HepG2 (cell line): Measurements from ENCODE around the gene NPPC. TPM values are rescaled to one million over a fixed set of nuclear protein-coding genes. Genes with fewer than 3 reads are reported as not detected.

Experiments used
- ATAC-seq: fragments of 200-7000 bp; cut with Tn5 transposase; 3 replicates; pipeline ENCODE4 v1.9.1; 2020; ENCODE audit warnings: mild to moderate bottlenecking, moderate library complexity
- BruUV-seq: library from RNA; stranded (reverse); fragments of 400-500 nt; replicated peaks from 2 replicates; lab custom pipeline; 2021; lab: Mats Ljungman, UMichigan
- CTCF ChIA-PET: fragments of 300-600 bp; formaldehyde crosslinking; extraction: SDS; loops from one replicate; lab custom pipeline; 2021; ENCODE audit warnings: low total read pairs, inconsistent platforms, low intra/inter-chr PET ratio; lab: Yijun Ruan, JAX
- POLR2A ChIA-PET: fragments of 350-600 bp; sonication (Branson Sonifier 250); formaldehyde crosslinking; loops from one replicate; lab custom pipeline; 2020; ENCODE audit warnings: antibody characterized with exemption, inconsistent platforms; lab: Yijun Ruan, JAX
- DNase-seq: peaks from one replicate; pipeline ENCODE4 v3.0.0-alpha.2; 2015; ENCODE audit warnings: low spot score
- FAIRE-seq: peaks from 3 replicates; lab custom pipeline; 2011; peaks lifted over from hg19 to GRCh38; lab: Jason Lieb, UNC
- H2AFZ ChIP-seq: one replicate; pipeline ENCODE4 v1.6.1; 2011; ENCODE audit warnings: low read length, inconsistent platforms
- H3K27ac ChIP-seq: fragments of 300-600 bp; 3 replicates; pipeline ENCODE4 v1.8.0; 2011; ENCODE audit warnings: mixed run types, mild to moderate bottlenecking, mixed read lengths, low read length, inconsistent platforms; ENCODE audit not compliant: insufficient read depth; ENCODE audit errors: extremely low read length
- H3K27me3 ChIP-seq, 2 experiments: fragments of 200-600 bp in 1 of 2; 2 replicates in 1 of 2; 3 replicates in 1 of 2; pipeline versions ENCODE4 v1.6.0 to v1.8.0; 2011; ENCODE audit warnings: low read length in 2 of 2, mild to moderate bottlenecking in 2 of 2, moderate library complexity in 2 of 2, inconsistent platforms in 1 of 2; ENCODE audit not compliant: insufficient read depth in 2 of 2, control insufficient read depth in 1 of 2
- H3K36me3 ChIP-seq, 2 experiments: fragments of 200-600 bp in 1 of 2; replicated peaks in 1 of 2; 2 replicates in 1 of 2; 3 replicates in 1 of 2; pipeline versions ENCODE4 v1.5.1 to v1.8.0; 2011; ENCODE audit warnings: low read length in 2 of 2, inconsistent platforms in 1 of 2; ENCODE audit not compliant: insufficient read depth in 2 of 2, control insufficient read depth in 1 of 2
- H3K4me1 ChIP-seq: 2 replicates; pipeline ENCODE4 v1.5.1; 2012; ENCODE audit warnings: low read length, inconsistent platforms; ENCODE audit not compliant: insufficient read depth
- H3K4me2 ChIP-seq: 2 replicates; pipeline ENCODE4 v1.6.0; 2011; ENCODE audit warnings: low read depth, low read length, inconsistent platforms
- H3K4me3 ChIP-seq, 3 experiments: fragments of 200-600 bp in 1 of 3; sonication (generic), shearing (Covaris generic) in 1 of 3; replicated peaks in 1 of 3; 2 replicates each; pipeline ENCODE4 v1.5.1; 2011 to 2016; ENCODE audit warnings: low read length in 3 of 3, inconsistent platforms in 2 of 3, low read depth in 2 of 3, mild to moderate bottlenecking in 2 of 3, control low read depth in 1 of 3, mixed read lengths in 1 of 3; ENCODE audit not compliant: insufficient read depth in 1 of 3
- H3K79me2 ChIP-seq: one replicate; pipeline ENCODE4 v1.6.1; 2011; ENCODE audit warnings: low read length, inconsistent platforms; ENCODE audit not compliant: insufficient read depth
- H3K9ac ChIP-seq: 2 replicates; pipeline ENCODE4 v1.6.0; 2011; ENCODE audit warnings: mild to moderate bottlenecking, low read depth, low read length, inconsistent platforms; ENCODE audit not compliant: insufficient read depth
- H3K9me3 ChIP-seq: 2 replicates; pipeline ENCODE4 v1.5.1; 2012; ENCODE audit warnings: mild to moderate bottlenecking, low read length
- H4K20me1 ChIP-seq: 2 replicates; pipeline ENCODE4 v1.6.0; 2011; ENCODE audit warnings: inconsistent platforms, mild to moderate bottlenecking, low read length, moderate library complexity; ENCODE audit not compliant: insufficient read depth
- CBX1 ChIP-seq: IDR thresholded peaks from one replicate; pipeline ENCODE4 v1.6.1; 2016; ENCODE audit warnings: antibody characterized with exemption, low read depth
- CEBPB ChIP-seq: IDR thresholded peaks from 2 replicates; pipeline ENCODE4 v1.6.1; 2011; ENCODE audit warnings: low read depth, low read length, improper control_type of control experiment, borderline replicate concordance
- KDM1A ChIP-seq: IDR thresholded peaks from 2 replicates; pipeline ENCODE4 v1.6.1; 2016; ENCODE audit warnings: missing compliant biosample characterization
- NAIF1 ChIP-seq: sonication (generic); formaldehyde crosslinking; IDR thresholded peaks from 2 replicates; pipeline ENCODE4 v1.5.0; 2020; ENCODE audit warnings: mild to moderate bottlenecking, missing genetic modification reagents, borderline replicate concordance
- NCOA2 ChIP-seq: sonication (generic); formaldehyde crosslinking; IDR thresholded peaks from 2 replicates; pipeline ENCODE4 v1.8.0; 2022; ENCODE audit warnings: inconsistent platforms
- RXRB ChIP-seq: IDR thresholded peaks from 2 replicates; pipeline ENCODE4 v1.6.1; 2016; ENCODE audit warnings: borderline replicate concordance, missing genetic modification reagents, missing compliant biosample characterization
- WGBS: methylation state at CpG from one replicate; pipeline ENCODE4 v1.1.6; 2017; ENCODE audit warnings: low lambda C conversion rate; 5-methylcytosine and 5-hydroxymethylcytosine counted together
- in situ Hi-C: cut with HindIII; loops from 2 replicates; pipeline ENCODE4 v1.10.0; 2017; ENCODE audit warnings: low pct_unique_long_range_greater_than_20kb; ENCODE audit not compliant: extremely low pct_ligation_motif_present
- intact Hi-C: fragments of 100-400 bp; cut with micrococcal nuclease; formaldehyde crosslinking; loops from one replicate; pipeline ENCODE4 v1.10.0; 2022; ENCODE audit not compliant: unreplicated experiment
- polyA plus RNA-seq, 8 experiments: library from polyadenylated mRNA; depleted of rRNA in 3 of 8; stranded (reverse) in 7 of 8; unstranded in 1 of 8; fragments of >200 nt; fragmentation: Illumina TruSeq in 4 of 8; extraction: Trizol in 4 of 8; gene quantifications; 2 replicates each; pipeline versions ENCODE4 v1.2.1 to v1.2.3, GENCODE V29; 2011 to 2016; ENCODE audit warnings: low read depth in 4 of 8, missing spikeins in 1 of 8, mixed read lengths in 1 of 8; ENCODE audit not compliant: insufficient read depth in 1 of 8
- total RNA-seq, 5 experiments: library from RNA; depleted of rRNA; stranded (reverse); fragments of >200 nt; fragmentation: Illumina TruSeq; extraction: Trizol; gene quantifications; 2 replicates each; pipeline ENCODE4 v1.2.3, GENCODE V29; 2016; ENCODE audit warnings: low read depth in 1 of 5
- TF ChIP-seq, protein P1 (sequence below): sonication (generic); formaldehyde crosslinking; IDR thresholded peaks from 2 replicates; pipeline ENCODE4 v1.4.0; 2020; ENCODE audit warnings: missing genetic modification reagents, borderline replicate concordance
- TF ChIP-seq, protein P2 (sequence below): sonication (generic); formaldehyde crosslinking; conservative IDR thresholded peaks from 2 replicates; pipeline ENCODE4 v1.8.1; 2023; ENCODE audit warnings: missing genetic modification reagents
- TF ChIP-seq, protein P3 (sequence below): sonication (generic); IDR thresholded peaks from 2 replicates; pipeline ENCODE4 v1.6.1; 2016; ENCODE audit warnings: low read depth, borderline replicate concordance
- TF ChIP-seq, protein P4 (sequence below): sonication (generic); formaldehyde crosslinking; IDR thresholded peaks from 2 replicates; pipeline ENCODE4 v1.9.0; 2021; ENCODE audit warnings: missing genetic modification reagents, mild to moderate bottlenecking, borderline replicate concordance

NPPC gene
- total and polyA plus RNA-seq, 2 of the 13 experiments (the other 11 are each of a cell fraction or from before 2014, with no cell fraction given) = 0.11 TPM; not detected in 1

DNA sequence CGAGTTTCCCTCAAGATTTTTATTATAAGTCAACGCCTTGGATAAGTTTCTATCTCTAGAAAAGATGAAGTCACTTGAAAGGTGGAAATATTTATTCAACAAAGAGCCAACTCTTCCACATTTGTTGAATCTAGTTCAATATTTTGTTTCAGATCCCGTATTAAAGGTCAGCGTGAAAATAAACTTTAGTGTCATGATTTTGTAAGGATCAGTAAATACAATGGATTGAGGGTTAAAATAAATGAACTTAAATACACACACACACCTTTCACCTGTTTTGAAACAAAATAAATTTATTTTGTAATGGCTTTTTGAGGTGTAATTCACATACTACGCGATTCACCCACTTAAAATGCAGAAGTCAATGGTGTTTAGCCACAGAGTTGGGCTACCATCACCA, 16.0 kb upstream of the NPPC start:
- H3K4me1 ChIP-seq = no peaks in the 10 kb centered on the region
- no peak for DNase-seq
- H3K79me2 ChIP-seq = no peaks in the 10 kb centered on the region
- ChIA-PET POLR2A (no interaction called here), CTCF (no interaction called here)
- no peak overlapping the region for H3K27ac ChIP-seq
- intact Hi-C loops = no loop called here
- no TSS peak for BruUV-seq
- H3K4me2 ChIP-seq = no peak overlapping the region
- H2AFZ ChIP-seq = no peak overlapping the region
- no peak overlapping the region for H3K4me3 ChIP-seq
- H3K27me3 ChIP-seq = peaks cover 5 to 25% of the 10 kb centered on the region in 2 experiments
- H4K20me1 ChIP-seq = no peaks in the 10 kb centered on the region
- no peak for FAIRE-seq
- ATAC-seq = no peak
- 40% methylated on average over 6 of the region's 6 CpGs for WGBS
- TF ChIP-seq, protein P1, sequence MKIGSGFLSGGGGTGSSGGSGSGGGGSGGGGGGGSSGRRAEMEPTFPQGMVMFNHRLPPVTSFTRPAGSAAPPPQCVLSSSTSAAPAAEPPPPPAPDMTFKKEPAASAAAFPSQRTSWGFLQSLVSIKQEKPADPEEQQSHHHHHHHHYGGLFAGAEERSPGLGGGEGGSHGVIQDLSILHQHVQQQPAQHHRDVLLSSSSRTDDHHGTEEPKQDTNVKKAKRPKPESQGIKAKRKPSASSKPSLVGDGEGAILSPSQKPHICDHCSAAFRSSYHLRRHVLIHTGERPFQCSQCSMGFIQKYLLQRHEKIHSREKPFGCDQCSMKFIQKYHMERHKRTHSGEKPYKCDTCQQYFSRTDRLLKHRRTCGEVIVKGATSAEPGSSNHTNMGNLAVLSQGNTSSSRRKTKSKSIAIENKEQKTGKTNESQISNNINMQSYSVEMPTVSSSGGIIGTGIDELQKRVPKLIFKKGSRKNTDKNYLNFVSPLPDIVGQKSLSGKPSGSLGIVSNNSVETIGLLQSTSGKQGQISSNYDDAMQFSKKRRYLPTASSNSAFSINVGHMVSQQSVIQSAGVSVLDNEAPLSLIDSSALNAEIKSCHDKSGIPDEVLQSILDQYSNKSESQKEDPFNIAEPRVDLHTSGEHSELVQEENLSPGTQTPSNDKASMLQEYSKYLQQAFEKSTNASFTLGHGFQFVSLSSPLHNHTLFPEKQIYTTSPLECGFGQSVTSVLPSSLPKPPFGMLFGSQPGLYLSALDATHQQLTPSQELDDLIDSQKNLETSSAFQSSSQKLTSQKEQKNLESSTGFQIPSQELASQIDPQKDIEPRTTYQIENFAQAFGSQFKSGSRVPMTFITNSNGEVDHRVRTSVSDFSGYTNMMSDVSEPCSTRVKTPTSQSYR (CRISPR knock-in tag) = no peak
- no peak for TF ChIP-seq CBX1
- TF ChIP-seq NCOA2 (CRISPR knock-in tag) = no peak
- no peak for TF ChIP-seq KDM1A (CRISPR knock-in tag)
- TF ChIP-seq, protein P2, sequence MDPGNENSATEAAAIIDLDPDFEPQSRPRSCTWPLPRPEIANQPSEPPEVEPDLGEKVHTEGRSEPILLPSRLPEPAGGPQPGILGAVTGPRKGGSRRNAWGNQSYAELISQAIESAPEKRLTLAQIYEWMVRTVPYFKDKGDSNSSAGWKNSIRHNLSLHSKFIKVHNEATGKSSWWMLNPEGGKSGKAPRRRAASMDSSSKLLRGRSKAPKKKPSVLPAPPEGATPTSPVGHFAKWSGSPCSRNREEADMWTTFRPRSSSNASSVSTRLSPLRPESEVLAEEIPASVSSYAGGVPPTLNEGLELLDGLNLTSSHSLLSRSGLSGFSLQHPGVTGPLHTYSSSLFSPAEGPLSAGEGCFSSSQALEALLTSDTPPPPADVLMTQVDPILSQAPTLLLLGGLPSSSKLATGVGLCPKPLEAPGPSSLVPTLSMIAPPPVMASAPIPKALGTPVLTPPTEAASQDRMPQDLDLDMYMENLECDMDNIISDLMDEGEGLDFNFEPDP (CRISPR knock-in tag) = no peak
- TF ChIP-seq, protein P3, sequence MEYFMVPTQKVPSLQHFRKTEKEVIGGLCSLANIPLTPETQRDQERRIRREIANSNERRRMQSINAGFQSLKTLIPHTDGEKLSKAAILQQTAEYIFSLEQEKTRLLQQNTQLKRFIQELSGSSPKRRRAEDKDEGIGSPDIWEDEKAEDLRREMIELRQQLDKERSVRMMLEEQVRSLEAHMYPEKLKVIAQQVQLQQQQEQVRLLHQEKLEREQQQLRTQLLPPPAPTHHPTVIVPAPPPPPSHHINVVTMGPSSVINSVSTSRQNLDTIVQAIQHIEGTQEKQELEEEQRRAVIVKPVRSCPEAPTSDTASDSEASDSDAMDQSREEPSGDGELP = no peak
- no peak for TF ChIP-seq CEBPB
- TF ChIP-seq RXRB (CRISPR knock-in tag) = no peak
- TF ChIP-seq, protein P4, sequence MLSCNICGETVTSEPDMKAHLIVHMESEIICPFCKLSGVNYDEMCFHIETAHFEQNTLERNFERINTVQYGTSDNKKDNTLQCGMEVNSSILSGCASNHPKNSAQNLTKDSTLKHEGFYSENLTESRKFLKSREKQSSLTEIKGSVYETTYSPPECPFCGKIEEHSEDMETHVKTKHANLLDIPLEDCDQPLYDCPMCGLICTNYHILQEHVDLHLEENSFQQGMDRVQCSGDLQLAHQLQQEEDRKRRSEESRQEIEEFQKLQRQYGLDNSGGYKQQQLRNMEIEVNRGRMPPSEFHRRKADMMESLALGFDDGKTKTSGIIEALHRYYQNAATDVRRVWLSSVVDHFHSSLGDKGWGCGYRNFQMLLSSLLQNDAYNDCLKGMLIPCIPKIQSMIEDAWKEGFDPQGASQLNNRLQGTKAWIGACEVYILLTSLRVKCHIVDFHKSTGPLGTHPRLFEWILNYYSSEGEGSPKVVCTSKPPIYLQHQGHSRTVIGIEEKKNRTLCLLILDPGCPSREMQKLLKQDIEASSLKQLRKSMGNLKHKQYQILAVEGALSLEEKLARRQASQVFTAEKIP (CRISPR knock-in tag) = no peak
- no peak for TF ChIP-seq NAIF1 (CRISPR knock-in tag)
- in situ Hi-C loops = no loop called here
- H3K9ac ChIP-seq = no peak overlapping the region
- no peaks in the 10 kb centered on the region for H3K9me3 ChIP-seq
- H3K36me3 ChIP-seq = no peaks in the 10 kb centered on the region
